Measurements from ENCODE around the gene SCYGR1.
"Not testable (repeated sequence)": the region's sequence is repeated elsewhere in the genome, so short reads cannot be mapped to it uniquely, and the experiment has no call there.

The SCYGR1 gene

DNA sequence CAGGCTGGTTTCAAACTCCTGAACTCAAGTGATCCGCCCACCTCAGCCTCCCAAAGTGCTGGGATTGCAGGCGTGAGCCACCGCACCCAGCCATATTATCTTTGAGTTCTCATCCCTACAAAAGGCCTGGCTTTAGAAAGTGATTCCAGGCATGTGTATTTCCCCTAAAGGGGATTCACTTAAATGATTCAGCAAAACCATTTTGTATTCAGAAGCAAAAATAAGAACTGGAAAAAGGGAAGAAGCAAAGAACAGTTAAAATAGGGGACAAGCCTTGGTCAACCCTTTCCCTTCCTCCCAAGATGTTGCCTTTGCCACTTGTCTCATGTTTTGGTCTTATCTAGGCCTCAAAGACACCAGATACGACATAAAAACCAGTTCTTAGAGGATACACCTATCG is 19.2 kb downstream of the SCYGR1 start:
- DNase-seq, result no peak

DNA sequence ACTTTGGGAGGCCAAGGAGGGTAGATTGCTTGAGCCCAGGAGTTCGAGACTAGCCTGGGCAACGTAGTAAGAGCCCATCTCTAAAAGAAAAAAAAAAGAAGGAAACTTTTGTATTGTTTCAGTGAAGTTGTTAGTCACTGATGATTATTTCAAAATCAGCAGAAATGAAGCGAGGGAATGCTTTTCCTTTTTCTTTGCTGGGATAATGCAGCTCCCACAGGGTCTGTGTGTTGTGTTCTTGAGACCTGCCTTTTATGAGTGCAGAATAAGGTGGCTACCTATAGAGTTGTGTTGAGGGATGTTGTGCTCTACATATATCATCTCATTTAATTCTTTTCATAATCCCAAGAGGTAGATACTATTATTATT is 20.3 kb downstream of the SCYGR1 start:
- DNase-seq, result no peak

DNA sequence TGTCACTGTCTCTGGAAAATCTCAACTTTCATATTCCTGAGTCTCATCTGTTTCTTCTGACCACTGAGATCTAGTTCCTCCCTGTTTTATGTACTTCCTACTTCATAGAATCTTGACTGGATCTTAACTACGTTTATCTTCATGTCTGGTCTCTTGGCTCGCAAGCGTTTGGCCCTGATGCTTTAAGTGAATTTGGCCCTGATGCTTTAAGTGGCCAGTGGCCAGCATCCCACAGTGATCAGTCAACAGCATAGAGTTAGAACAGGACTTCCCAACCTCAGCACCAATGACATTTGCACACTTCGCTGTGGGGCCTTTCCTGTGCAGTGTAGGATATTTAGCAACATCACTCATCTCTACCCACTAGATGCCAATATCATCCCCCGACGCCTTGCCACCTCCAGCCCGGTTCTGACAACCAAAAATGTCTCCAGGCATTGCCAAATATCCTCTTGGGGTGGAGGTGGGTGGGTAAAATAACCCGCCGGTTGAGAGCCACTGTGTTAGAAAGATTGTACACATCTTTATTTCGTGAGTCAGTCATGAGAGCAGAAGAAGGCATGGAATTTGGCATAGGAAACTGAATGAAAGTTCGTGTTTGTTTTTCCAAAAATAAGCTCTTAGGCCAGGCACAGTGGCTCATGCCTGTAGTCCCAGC is 20.9 kb downstream of the SCYGR1 start:
- no peak for DNase-seq

DNA sequence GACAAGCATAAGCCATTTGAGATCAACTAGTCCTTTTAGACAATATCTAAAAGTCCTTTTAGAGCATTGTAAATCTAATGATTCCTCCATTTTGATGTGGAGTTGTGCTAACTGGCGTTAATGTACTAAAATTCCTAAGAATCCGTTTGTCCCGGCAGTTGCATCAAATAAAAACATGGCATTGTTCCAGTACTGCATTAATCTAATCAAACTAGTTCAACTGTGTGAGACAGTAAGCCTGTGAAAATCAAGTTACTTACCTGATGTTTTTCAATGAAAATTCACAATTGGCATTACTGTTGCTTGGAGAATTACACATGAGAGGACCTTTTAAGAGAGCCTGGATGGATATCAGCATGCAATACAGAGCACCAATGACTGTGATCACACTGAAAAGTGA is 21.9 kb downstream of the SCYGR1 start:
- no peak for DNase-seq

DNA sequence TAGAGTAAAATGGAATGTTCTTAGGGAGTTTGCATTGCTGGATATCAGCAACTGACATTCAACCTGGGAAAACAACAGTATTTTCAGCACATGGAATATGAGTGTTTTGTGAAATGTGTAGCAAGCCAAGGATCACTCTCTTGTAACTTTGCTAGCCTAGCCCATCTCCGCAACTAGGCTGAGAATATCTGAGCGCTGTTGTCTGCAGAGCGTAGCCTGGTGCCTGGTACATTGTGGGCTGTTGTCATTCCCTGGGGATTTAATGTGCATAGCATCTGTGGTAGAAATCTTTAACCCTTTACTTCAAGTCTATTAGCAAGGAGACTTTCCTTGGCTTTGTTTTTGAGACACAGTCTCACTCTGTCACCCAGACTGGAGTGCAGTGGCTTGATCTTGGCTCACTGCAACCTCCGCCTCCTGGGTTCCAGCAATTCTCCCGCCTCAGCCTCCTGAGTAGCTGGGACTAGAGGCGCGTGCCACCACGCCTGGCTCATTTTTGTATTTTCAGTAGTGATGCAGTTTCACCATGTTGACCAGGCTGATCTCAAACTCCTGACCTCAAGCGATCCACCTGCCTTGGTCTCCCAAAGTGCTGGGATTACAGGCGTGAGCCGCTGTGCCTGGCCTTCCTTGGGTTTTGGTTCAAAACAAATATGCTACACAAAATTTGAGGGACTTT is 23.0 kb downstream of the SCYGR1 start:
- not testable (repeated sequence) for DNase-seq

DNA sequence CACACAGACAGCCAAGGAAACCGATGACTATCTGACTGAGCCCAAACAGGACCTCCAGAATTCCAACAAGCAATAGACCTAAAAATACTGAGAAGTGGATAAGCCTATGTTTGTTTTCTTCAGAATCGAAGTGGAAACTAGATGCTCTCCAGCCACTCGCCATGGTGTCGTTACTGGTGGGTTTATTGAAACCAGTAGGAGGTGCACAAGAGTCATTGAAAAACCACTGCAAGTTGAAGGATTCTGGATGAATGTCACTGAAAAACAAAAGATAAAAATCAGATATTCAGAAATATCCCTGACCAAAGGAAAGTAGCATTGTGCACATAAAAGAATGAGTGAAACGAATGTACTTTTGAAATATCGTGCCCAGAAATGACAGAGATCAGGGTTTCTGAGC is 24.0 kb downstream of the SCYGR1 start:
- no peak for DNase-seq

DNA sequence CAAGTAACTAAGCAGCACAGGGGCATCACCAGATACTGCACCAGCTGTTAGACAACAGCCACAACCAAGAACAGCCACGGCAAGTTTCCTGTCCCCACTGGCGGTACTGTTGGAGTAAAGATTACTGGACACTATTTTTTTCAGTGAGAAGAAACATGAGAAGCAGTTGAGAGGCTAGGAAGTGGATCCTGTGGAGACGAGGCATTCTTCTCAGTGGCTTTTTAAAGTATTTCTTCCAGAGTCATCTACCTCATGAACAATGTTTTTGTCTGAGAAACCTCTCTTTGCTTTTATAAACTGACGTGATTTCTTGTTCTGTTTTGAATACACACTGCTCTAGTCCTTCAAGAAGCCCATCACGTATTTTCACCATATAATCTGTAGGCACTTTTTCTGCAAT is 27.4 kb downstream of the SCYGR1 start:
- no peak for DNase-seq

DNA sequence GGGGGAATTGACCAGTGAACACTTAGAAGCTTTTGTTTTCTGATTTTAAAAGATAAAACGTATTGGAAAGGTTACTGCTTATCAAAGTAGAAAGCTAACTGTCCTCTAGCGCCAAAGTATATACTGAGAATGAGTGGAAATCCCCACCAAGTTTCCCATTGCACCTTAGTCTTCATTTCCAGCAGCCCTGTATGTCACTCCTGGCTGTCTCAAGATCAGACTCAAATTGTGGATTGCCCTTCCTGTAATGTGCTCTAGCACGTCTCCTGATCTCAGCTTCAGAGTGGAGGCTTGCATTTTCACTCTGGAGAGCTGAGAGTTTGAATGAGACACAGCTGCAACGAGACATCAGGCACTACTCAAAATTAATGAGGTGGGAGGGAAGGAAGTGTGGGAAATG is 36.1 kb downstream of the SCYGR1 start:
- no peak for DNase-seq

DNA sequence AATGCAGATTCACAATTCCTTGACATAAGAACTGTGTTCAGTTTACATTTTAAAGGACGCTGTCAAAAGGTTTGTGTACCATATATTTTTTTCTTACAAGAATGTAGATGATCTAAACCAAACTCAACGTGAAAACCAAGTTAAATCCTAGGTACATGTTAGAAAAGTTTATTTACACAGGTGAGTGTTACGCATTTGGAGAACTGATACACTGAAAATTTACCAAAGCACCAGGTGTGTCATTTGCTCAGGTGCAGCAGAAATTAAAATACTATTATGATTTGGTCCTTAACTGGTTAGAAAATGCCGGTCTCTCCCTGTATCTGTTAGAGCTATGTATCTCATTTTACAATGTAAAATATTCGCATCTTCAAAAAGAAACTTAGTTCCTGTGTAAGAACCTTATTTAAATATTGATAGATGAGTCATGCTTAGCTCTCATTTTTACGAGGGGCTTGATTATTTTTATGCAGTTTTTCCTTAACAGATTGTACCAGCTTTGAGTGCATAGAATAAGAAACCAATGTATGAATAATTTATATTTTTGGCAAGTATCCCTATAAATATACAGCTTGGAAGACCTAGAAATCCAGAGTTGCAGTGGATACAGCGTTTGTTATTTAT is 37.6 kb downstream of the SCYGR1 start:
- no peak for DNase-seq

DNA sequence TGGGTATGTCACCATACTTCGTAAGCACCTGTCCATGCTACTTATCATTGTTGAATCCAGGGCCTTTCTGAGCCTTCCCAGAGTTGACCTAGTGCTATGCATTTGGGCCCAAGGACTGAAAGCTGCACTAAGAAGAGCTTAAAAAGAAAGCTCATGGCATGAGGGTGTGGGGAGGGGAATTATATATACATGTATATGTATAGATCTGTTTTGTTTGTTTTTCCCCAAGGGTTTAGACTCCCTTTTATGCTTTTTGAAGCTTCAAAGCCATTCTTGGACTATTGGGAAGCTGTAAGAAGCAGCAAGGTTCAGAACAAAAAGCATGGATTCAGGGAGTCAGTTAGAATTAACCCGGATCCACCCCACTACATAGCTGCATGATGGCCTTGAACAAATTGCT is 39.4 kb downstream of the SCYGR1 start:
- DNase-seq, result no peak

DNA sequence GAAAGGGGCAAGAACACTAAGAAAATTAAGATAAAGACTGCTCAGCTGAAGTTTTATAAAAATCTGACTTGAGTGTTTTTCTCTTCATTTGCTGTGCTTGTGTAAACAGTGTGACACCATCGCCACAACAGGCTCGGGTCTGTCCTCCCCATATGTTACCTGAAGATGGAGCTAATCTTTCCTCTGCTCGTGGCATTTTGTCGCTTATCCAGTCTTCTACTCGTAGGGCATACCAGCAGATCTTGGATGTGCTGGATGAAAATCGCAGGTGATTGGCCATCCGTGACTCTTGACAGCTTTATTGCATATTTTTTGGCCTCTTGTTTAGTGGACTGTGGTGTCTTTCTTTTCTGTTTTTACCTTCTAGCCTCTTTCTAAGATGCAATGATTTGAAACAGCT is 40.6 kb downstream of the SCYGR1 start:
- DNase-seq, result no peak

DNA sequence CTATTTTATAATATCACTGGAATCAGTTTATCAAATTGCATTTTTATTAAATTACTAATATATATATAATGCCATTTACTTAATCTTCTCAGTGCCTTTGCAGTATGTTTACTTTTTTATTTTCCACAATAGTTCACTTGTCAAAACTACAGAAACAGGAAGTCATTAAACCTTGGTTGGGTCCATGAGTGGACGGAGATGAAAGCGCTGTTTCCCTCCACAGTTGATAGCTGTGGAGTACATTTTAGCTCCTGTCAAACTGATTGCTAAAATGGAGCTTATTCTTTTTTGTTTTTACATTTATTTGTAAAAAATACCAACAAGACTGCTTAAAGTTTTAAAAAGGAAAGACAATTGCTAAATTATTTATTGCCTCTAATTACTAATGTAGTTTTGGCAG is 43.5 kb downstream of the SCYGR1 start:
- DNase-seq, result no peak

DNA sequence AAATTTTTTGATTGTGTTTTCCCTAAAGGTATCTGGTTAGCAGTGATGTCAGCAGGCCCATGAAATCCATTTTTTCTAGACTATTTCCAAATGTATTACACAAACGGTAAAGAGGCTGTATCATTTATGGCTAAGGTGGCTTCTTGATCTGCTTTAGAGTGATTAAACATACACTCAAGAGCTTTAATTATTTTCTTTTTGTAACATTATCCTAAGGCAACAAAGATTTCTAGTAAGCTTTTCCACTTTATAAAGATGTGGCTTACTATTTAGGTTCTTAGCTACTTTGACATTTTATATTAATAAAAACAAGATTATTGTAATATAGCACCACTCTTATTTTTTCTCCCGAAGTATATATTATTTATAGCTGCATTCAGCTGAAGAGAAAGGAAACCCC is 46.2 kb downstream of the SCYGR1 start:
- DNase-seq, result no peak

DNA sequence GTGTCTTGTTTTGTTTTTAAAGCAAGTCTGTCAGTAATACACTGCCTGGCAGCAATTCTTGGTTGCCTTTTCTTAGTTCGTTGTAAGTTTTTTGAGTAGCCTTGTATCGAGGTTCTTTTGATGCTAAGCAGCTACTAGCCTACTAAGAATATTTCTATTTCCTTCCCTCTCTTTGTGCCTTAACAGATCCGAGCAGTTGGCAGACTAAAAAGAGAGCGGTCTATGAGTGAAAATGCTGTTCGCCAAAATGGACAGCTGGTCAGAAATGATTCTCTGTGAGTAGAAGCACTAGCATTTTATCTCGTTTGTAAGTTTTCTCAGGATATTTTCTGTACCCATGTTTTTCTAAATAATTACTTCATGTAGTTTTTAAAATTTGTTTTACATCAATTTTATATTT is 47.6 kb downstream of the SCYGR1 start:
- no peak for DNase-seq

DNA sequence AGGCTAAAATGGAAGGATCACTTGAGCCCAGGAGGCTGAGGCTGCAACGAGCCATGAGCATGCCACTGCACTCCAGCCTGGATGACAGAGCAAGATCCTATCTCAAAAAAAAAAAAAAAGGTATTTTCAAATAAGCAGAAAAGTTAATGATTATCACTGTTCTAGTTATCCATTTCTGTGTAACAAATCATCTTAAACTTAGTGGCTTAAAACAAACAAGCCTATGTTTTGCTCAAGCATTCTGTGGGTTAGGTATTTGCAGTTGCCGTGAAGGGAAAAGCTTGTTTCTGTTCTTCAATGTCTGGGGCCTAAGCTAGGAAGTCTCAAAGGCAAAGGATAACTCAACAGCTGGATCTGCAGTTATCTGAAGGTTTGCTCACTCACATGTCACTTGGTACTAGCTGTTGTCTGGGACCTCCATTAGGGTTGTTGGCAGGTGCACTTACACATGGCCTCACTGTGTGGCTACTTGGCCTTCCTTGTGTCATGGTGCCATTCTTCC is 48.6 kb downstream of the SCYGR1 start:
- no peak for DNase-seq

Measured in activated T-cell treated with anti-CD3 and anti-CD28 coated beads, Interleukin-2, amount 50 U/mL, for 48 hours (primary cell).